ENCODE data around the gene TMEM170B. TPM values are rescaled to one million over a fixed set of nuclear protein-coding genes. Genes with fewer than 3 reads are reported as not detected.

Gene TMEM170B
- total RNA-seq, 1 experiment from 2014 or later = 3.9 TPM

- no peaks in the 10 kb centered on the region for H4K20me1 ChIP-seq (ENCODE audit: insufficient read depth)
- H3K27ac ChIP-seq = no peak overlapping the region
- BruUV-seq (replicated peaks) = no TSS peak
- peaks cover 5% of the 10 kb centered on the region; the same call in 1 of the 2 replicates for H3K4me1 ChIP-seq (replicated peaks; ENCODE audit: insufficient read depth)
- DNase-seq = no peak
- H2AFZ ChIP-seq = no peak overlapping the region
- ChIA-PET CTCF (no interaction called here), POLR2A (ENCODE audit: unreplicated experiment) (no interaction called here)
- no peaks in the 10 kb centered on the region for H3K27me3 ChIP-seq (ENCODE audit: insufficient read depth, low read depth)
- no peaks in the 10 kb centered on the region for H3K79me2 ChIP-seq (ENCODE audit: low read depth)
- H3F3A ChIP-seq (ENCODE audit: insufficient read depth, low read depth) = no peaks in the 10 kb centered on the region
- intact Hi-C loops (cut with micrococcal nuclease; ENCODE audit: unreplicated experiment) = no loop called here
- H3K4me3 ChIP-seq = no peak overlapping the region
- TF ChIP-seq CTCF (conservative IDR thresholded peaks at IDR 0.05) = no peak
- TF ChIP-seq EZH2 (IDR thresholded peaks at IDR 0.05; ENCODE audit: low read depth) = no peak
- H3K9me2 ChIP-seq (ENCODE audit: insufficient read depth) = no peaks in the 10 kb centered on the region
- no peaks in the 10 kb centered on the region for H3K36me3 ChIP-seq (ENCODE audit: low read depth)
- no peaks in the 10 kb centered on the region for H3K9me3 ChIP-seq (ENCODE audit: insufficient read depth, low read depth)
- no peak overlapping the region for H3K4me2 ChIP-seq
Observed at GRCh38 chr6:11593096-11593495, 55.5 kb downstream of the TMEM170B start.

DNA sequence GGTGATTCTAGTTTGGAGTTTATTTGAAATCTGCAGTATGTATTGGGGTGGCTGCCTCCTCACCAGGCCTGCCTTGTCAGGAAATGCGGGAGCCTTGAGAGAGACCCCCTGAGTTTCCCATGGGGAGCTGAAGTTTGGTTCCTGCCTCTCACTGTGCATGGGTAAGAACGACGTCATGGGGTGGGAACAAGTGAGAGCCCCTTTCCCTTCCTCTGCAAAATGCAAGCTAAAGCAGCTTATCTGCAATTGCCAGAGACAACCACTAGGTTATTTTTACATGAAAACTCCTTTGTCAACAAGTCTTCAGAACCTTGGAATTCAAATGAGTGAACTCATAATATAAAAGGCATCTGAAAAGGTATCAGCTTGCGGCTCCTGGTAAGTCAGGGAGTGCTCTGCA, 58.4 kb downstream of the TMEM170B start:
- intact Hi-C loops (cut with micrococcal nuclease; ENCODE audit: unreplicated experiment) = no loop called here
- no peaks in the 10 kb centered on the region for H3K36me3 ChIP-seq (ENCODE audit: low read depth)
- no peaks in the 10 kb centered on the region for H3K9me2 ChIP-seq (ENCODE audit: insufficient read depth)
- ChIA-PET CTCF (interaction anchor here (0.6 kb wide), 1 partner anchor 70 kb away, joined by 3 read pairs; no protein-coding TSS in a partner anchor), POLR2A (ENCODE audit: unreplicated experiment) (no interaction called here)
- no peak overlapping the region for H3K27ac ChIP-seq
- H3K4me3 ChIP-seq = no peak overlapping the region
- no peak overlapping the region for H3K4me2 ChIP-seq
- TF ChIP-seq CTCF (conservative IDR thresholded peaks at IDR 0.05) = peak; percentile 61
- TF ChIP-seq EZH2 (IDR thresholded peaks at IDR 0.05; ENCODE audit: low read depth) = no peak
- peaks cover 6% of the 10 kb centered on the region for H3F3A ChIP-seq (ENCODE audit: insufficient read depth, low read depth)
- no peak for DNase-seq
- no peak overlapping the region for H2AFZ ChIP-seq
- no peaks in the 10 kb centered on the region for H3K79me2 ChIP-seq (ENCODE audit: low read depth)
- H4K20me1 ChIP-seq (ENCODE audit: insufficient read depth) = no peaks in the 10 kb centered on the region
- H3K4me1 ChIP-seq (replicated peaks; ENCODE audit: insufficient read depth) = peaks cover 19% of the 10 kb centered on the region
- H3K9me3 ChIP-seq (ENCODE audit: insufficient read depth, low read depth) = no peaks in the 10 kb centered on the region
- no TSS peak for BruUV-seq (replicated peaks)
- no peaks in the 10 kb centered on the region for H3K27me3 ChIP-seq (ENCODE audit: insufficient read depth, low read depth)

- Histone ChIP-seq H3K27ac (no peak overlapping the region), H3K9me3 (ENCODE audit: insufficient read depth, low read depth) (no peaks in the 10 kb centered on the region), H3K27me3 (ENCODE audit: insufficient read depth, low read depth) (no peaks in the 10 kb centered on the region), H3K79me2 (ENCODE audit: low read depth) (no peaks in the 10 kb centered on the region), H3K4me3 (no peak overlapping the region), H3K9me2 (ENCODE audit: insufficient read depth) (no peaks in the 10 kb centered on the region), H3F3A (ENCODE audit: insufficient read depth, low read depth) (peaks cover 7% of the 10 kb centered on the region), H4K20me1 (ENCODE audit: insufficient read depth) (no peaks in the 10 kb centered on the region), H2AFZ (no peak overlapping the region), H3K36me3 (ENCODE audit: low read depth) (no peaks in the 10 kb centered on the region), H3K4me2 (no peak overlapping the region), H3K4me1 (replicated peaks; ENCODE audit: insufficient read depth) (peaks cover 21% of the 10 kb centered on the region)
- TF ChIP-seq EZH2 (IDR thresholded peaks at IDR 0.05; ENCODE audit: low read depth) (no peak), CTCF (conservative IDR thresholded peaks at IDR 0.05) (no peak)
- DNase-seq = no peak
- intact Hi-C loops (cut with micrococcal nuclease; ENCODE audit: unreplicated experiment) = no loop called here
- BruUV-seq (replicated peaks) = no TSS peak
- POLR2A ChIA-PET (ENCODE audit: unreplicated experiment) = no interaction called here
- CTCF ChIA-PET = no interaction called here
Observed at GRCh38 chr6:11596640-11597237, 59.2 kb downstream of the TMEM170B start.

Measured in PC-9 (cell line).